ENCODE results near the gene CLCN3.
"Not testable (repeated sequence)": the region's sequence is repeated elsewhere in the genome, so short reads cannot be mapped to it uniquely, and the experiment has no call there.

The CLCN3 gene

DNA sequence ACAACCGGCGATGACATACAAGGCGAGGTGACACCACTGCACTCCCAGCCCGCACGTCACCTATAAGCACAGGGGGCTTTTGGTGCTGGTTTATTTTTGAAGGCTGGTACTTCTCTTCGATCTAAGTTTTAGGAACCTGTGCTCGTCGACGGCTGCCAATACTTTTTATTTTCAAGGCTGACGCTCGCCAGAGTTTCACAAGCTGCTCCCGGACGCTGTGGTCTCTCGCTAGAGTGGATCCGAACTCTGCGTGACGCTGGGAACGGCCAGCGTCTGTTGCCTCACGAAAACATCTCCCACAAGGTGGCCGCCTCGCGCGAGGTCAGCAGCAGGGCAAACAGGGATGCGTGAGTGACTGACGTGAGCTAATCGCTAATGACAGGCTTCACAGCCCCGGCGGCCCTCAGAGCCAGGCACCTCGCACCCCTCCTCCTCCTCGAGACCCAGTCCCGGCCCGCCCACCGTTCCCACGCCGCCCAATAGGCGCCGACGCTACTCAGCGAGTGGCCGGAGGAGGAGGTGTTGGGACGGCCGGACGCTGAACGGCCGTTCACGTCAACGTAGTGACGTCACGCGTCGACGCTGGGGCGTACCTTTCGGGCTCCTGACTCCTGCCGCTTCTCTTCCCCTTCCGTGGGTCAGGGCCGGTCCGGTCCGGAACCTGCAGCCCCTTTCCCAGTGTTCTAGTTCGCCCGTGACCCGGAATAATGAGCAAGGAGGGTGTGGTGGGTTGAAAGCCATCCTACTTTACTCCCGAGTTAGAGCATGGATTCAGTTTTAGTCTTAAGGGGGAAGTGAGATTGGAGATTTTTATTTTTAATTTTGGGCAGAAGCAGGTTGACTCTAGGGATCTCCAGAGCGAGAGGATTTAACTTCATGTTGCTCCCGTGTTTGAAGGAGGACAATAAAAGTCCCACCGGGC, at the start of gene CLCN3:
CLCN3 (plus strand) TSS at position 621 of the 922 bp plus-strand sequence. CDS start 15,351 bp downstream, outside the sequence.
- DNase-seq, result peak; percentile 96

- DNase-seq, result not testable (repeated sequence)
Observed at GRCh38 chr4:169571012-169571411, 49.4 kb upstream of the CLCN3 start.

- no peak for DNase-seq
Observed at GRCh38 chr4:169571435-169571834, 48.9 kb upstream of the CLCN3 start.

DNA sequence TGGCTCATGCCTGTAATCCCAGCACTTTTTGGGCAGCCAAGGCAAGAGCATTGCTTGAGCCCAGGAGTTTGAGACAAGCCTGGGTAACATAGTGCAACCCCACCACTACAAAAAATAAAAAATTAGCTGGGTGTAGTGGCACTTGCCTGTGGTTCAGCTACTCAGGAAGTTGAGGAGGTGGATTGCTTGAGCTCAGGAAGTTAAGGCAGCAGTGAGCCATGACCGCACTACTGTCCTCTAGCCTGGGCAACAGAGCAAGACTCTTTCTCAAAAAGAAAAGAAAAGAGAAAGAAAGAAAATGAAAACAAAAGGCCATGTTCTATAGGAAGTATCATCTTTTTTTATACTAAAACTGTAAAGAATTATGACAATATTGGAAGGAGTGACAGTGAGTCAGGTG, 46.5 kb upstream of the CLCN3 start:
- DNase-seq, result no peak

GRCh38 chr4:169582203-169582602, 38.2 kb upstream of the CLCN3 start:
- DNase-seq, result no peak

GRCh38 chr4:169582706-169583105, 37.7 kb upstream of the CLCN3 start:
- DNase-seq, result no peak

- DNase-seq, result no peak
Observed at GRCh38 chr4:169583563-169583962, 36.8 kb upstream of the CLCN3 start.

DNA sequence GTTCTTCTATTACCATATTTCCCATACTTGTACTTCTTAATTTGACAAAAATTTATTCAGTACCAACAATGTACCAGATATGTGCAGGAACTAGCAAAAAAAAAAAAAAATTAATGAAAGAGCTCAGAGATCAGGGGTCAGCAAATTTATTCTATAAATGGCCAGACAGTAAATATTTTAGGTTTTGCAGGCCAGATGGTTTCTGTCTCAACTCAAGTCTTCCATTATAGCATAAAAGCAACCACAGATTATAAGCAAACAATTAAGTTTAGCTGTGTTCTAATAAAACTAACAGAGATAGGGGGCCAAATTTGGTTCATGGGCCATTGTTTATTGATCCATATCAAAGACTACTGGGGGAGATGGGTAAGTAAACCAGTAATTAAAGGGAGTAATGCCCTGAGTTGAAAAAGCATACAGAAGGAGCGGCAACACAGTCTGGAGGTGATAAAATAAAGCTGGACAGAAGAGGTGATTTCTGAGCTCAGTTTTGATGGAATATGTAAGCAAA, 27.3 kb upstream of the CLCN3 start:
- no peak for DNase-seq

DNA sequence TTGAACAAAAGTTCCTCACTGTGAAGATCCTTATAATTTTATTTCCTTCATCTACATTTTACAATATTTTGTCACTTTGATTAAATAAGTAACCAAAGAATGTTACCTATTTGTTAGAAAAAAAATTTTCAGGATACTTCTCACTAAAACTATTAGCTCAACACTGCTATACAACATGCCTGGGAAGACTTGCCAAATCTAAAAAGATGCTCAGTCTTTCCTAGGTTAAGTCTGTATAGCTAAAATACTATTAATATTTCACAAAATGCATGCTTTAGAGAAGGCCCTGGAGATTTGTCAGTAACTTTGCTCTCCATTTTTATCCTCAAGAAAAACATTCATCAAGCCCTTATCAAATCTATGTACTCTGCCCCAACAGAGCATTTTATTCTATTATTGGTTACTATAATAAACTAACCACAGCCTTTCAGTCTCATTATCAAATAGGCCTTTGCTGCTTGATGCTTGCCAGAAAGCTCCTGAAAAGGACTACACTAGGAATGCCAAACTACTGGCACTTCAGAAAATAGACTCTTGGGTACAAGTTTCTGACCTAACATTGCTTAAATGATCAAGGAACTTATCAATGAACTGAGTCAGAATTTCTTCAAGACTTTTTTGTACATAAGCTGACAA, 25.7 kb upstream of the CLCN3 start:
- DNase-seq, result no peak

DNA sequence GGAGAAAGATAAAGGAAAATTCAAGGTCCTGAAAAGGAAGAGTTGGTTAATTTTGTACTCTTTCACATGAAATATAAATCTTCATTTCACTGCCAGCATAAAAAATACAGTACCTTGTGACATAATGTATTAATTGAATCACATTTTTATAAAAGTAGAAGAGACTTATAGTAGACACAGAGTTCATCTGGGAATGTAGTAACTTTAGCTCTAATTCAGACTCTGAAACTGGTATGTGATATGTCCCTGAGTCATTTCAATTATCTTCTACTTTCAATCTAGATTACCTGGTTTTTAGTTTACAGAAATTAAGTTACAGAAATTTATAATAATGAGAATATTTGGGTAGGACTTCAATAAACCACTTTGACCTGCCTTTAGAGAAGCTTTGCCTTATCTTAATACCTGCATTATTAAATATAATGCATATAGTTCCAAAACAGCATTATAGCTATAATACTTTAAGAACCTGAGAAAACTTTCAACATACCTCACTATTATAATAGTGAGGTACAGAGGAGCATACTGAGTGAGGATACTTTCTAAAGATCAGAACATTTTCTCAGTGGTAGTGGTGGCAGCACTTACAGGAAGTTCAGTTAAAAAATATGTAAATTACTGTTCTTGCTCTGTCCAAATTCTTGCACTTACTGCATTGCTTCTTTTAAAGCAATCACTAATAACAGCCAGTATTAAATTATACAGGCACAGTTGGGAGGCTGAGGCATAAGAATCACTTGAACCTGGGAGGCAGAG, 19.2 kb upstream of the CLCN3 start:
- DNase-seq, result no peak

- no peak for DNase-seq
Observed at GRCh38 chr4:169603312-169603711, 17.1 kb upstream of the CLCN3 start.

DNA sequence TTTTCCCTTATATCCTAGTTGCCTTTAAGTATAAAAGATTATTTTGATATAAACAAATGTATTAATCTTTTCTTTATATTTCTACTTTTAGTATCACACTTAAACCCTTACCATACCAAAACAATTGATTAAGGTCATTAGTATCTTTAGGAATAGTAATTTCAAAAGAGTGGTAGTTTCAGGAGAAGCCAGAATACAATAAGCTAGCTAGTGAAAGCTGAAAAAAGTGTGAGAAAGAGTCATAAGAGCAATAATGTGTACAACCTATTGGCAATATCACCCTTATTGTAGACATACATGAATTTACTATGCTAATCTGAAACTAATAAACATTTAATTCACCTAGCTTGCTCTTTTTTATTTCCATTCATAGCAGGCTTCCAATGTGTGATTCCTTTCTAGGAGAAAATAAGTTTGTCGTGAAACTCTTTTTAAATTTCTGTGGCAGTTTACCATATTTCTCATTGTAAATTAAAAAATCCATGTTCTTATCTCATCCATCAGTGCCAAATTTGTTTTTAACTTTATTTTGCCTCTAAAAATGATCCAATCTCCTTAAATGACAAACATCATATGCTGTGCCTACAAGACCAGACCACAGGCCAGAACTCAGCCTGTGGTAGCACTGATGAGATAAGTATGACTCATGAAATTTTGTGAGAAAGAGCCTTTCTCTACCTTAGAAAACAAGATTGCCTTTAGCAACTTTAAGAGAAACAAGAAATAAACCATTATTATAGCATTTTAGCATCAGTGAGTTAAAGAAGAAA, 16.1 kb upstream of the CLCN3 start:
- DNase-seq, result no peak

DNA sequence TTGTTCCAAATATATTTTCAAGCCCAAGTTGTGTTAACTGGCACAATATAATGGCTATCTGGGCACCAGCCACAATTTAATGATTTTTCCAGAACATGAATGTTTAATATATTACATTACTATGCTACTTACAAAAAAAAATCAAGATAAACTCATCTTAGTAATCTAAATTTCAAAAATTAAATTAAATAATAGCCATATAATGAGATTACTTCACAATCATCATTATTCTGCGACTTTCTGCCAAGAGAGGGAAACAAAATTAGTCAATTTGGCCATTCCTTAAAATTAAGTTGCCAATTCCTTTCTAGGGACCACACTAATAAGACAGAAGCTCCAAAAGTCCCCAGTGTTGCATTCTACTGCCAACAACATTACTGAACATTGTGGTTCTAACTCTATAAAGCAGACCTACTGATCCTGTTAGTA, 15.5 kb upstream of the CLCN3 start:
- no peak for DNase-seq

GRCh38 chr4:169611157-169611556, 9.2 kb upstream of the CLCN3 start:
- DNase-seq, result no peak

DNA sequence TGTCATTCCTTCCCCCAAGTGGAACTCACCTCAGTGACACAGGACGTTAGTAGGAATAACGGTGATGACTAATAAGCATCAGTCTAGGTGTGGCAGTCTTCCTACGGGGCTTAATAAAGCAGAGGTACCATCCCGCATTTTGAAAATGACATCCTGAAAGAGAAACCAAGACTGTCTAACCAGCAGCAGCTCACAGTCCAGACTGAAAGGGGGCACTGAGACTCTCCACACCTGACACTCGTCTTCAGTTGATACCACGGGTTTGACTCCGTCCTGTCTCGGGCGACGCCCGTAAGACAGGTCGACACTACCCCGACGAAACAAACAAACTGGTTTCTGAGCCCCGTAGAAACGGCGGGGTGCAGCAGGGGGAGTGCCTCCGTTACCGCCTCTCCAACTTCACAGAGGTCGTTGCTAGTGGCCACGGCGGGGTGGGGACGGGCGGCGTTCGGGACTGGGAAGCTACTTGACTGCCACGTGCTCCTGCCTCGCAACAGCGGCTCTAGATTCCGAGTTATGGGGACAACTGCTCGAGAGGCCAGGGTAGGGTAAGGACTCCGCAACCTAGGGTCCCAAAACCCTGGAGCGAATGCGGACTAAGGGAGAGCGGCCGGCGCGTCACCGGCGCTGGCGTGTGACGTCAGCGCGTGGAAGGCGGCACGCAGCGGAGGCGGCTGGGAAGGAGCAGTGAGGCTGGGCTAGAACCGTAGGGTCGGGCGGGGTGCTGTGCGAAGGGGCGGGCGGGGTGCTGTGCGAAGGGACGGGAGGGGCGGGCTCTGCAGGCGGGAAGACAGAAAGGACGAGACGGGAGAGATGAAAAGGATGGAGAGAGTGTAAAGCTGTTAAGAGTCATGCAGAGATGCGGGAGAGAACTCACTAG, 8.1 kb upstream of the CLCN3 start, which contains the start of gene NEK1:
NEK1 (minus strand) TSS at position 593 of the 880 bp plus-strand sequence. CDS start 9,953 bp downstream, outside the sequence.
- peak; percentile 88 for DNase-seq

DNA sequence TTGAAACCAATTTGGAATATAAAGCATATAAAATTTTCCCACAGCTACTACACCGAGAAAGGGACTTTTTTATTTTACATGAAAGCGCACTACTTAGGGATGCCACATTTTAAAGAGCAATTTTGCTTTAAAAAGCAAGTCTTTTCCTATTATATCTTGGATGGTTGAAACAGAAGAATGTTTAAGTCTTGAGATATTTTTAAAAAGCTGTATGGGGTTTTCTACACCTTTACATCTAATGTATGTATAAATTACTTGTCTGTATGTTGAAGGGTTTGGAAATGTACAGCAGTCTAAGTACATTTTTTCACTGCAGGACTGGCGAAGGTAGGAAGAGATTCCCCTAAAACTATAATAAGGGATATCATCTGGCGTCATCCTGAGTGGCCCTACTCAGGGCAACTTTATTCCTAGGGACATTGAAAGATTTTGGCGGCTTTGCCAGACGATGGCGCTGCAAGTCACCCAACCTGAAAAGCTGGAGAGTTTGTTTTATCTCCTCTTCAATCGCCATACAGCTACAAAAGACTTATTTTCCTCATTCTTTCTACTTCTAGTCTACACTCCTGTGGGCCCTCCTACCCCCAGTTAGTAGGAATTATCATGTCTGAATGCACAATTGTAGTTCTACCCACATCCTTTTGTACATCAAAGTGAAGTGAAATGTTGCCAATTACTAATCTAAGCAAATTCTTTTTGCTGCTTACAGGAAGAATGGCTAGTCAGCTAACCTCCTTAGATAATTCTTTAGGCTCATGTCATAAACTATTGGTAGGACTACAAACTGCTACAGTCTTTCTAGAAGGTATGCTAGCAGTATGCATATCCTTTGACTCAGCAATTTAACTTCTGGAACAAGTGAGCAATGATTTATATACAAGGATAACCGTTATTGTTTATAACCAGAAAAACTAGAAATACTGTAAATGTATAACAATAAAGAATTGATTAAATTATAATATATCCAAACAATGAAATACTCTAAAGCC, 7.2 kb upstream of the CLCN3 start:
- peak; percentile 71 for DNase-seq

- no peak for DNase-seq
Observed at GRCh38 chr4:169615467-169616106, 4.8 kb upstream of the CLCN3 start.

- DNase-seq, result no peak
Observed at GRCh38 chr4:169616846-169617245, 3.5 kb upstream of the CLCN3 start.

DNA sequence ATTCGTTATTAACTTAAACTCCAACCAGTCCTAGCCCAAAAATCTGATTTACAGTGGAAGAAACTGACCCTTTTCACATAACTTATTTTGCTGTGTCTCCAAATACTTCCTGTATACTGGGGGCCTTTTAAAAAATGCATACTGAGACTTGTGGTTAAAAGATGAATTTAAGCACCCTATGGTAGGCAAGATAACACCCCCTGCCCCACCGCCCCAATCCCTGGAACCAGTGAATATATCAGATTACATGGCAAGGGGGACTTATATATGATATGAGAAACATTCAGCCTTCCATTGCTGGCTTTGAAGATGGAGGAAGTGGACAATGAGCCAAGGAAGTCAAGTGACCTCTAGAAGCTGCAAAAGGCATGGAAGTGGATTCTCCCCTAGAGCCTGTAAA, 3.1 kb upstream of the CLCN3 start:
- no peak for DNase-seq
